Tibial artery (tissue), 4 donors: ENCODE measurements around the gene TEAD1.

Source experiments
- DNase-seq, 2 donors: peaks; one replicate each; pipeline ENCODE4 v3.0.0-alpha.2; 2019
- H3K27ac ChIP-seq, 2 donors: fragments of 200-600 bp; sonication (generic) in 1 of 2; 1 replicate in 1 of 2; 2 replicates in 1 of 2; pipeline ENCODE4 v1.5.1; 2018 to 2019; ENCODE audit warnings: mild to moderate bottlenecking in 1 of 2
- H3K27me3 ChIP-seq, 2 donors: fragments of 200-600 bp; sonication (generic) in 1 of 2; one replicate each; pipeline versions ENCODE4 v1.5.1 to v1.6.0; 2016 to 2019
- H3K36me3 ChIP-seq, 3 donors: fragments of 200-600 bp; sonication (generic) in 2 of 3; one replicate each; pipeline ENCODE4 v1.5.1; 2016 to 2019; ENCODE audit warnings: mild to moderate bottlenecking in 2 of 3
- H3K4me1 ChIP-seq, 4 donors: fragments of 200-600 bp; sonication (generic) in 2 of 4; 1 replicate in 3 of 4; 2 replicates in 1 of 4; pipeline ENCODE4 v1.5.1; 2016 to 2019
- H3K4me3 ChIP-seq, 2 donors: fragments of 200-600 bp; sonication (generic) in 1 of 2; 1 replicate in 1 of 2; 2 replicates in 1 of 2; pipeline ENCODE4 v1.5.1; 2018 to 2019; ENCODE audit warnings: mild to moderate bottlenecking in 2 of 2
- H3K9me3 ChIP-seq, 3 donors: fragments of 200-600 bp; sonication (generic) in 1 of 3; one replicate each; pipeline ENCODE4 v1.5.1; 2016 to 2019
- intact Hi-C: fragments of 100-400 bp; cut with DNase I; formaldehyde crosslinking; loops from one replicate; pipeline ENCODE4 v1.15.0; 2023; ENCODE audit warnings: low total_unique reads
- TF ChIP-seq, protein P1 (sequence below), 2 experiments: fragments of 200-600 bp in 1 of 2; fragments of 450-650 bp in 1 of 2; IDR thresholded peaks; one replicate each; pipeline ENCODE4 v1.5.1; 2017 to 2019; ENCODE audit warnings: antibody characterized with exemption in 2 of 2, mild to moderate bottlenecking in 1 of 2, moderate library complexity in 1 of 2

The TEAD1 gene

DNA sequence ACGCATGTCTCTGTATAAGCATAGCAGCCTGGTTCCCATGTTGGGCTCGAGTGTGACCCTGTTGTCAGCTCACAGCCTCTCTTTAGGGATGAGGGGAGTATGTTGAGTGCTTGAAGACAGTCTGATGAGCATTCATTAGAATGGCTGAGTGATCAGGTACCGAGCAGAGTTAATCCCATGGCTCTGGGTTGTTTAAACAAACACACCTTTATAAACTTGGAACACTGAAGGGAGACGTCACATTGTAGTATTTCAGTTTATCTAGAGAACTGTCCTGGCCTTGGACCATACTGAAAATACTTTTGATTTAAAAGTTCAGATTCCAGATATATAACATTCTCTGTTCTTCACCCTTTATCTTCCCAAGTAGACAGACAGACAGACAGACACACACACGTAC is 76.0 kb downstream of the TEAD1 start:
- Histone ChIP-seq H3K4me3 (no peak overlapping the region), H3K4me1 (peaks cover 0 to 15% (median 7%) of the 10 kb centered on the region in 4 donors)
- intact Hi-C loops: no loop called here

DNA sequence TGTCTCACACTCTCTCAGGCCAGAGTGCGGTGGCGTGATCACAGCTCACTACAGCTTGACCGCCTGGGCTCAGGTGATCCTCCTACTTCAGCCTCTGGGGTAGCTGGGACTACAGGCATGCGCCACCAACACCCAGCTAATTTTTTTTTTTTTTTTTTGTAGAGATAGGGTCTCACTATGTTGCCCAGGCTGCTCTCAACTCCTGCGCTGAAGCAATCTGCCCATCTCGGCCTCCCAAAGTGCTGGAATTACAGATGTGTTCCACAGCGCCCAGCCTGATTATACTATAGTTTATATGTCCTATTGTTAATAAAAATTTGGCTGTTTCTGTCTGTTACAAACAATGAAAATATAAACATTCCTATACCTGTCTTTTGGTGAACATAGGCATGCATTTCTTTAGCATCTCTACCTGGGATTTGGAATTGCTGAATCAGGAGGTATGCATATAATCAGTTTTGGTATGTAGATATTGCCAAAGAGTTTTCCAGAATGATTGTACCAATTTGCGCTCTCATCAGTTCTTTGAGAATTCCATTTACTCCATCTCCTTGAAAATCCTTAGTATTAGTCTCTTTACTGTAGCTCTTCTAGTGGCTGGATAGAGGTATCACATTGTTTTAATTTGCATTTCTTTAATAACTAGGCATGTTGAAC is 78.8 kb downstream of the TEAD1 start:
- H3K27ac ChIP-seq: no peak overlapping the region

More for the DNA sequence above, 76.0 kb downstream of the TEAD1 start:
- DNase-seq: no peak
- Histone ChIP-seq H3K36me3 (no peaks in the 10 kb centered on the region), H3K9me3 (no peaks in the 10 kb centered on the region), H3K27ac (no peak overlapping the region), H3K27me3 (no peaks in the 10 kb centered on the region)
- TF ChIP-seq, protein P1, sequence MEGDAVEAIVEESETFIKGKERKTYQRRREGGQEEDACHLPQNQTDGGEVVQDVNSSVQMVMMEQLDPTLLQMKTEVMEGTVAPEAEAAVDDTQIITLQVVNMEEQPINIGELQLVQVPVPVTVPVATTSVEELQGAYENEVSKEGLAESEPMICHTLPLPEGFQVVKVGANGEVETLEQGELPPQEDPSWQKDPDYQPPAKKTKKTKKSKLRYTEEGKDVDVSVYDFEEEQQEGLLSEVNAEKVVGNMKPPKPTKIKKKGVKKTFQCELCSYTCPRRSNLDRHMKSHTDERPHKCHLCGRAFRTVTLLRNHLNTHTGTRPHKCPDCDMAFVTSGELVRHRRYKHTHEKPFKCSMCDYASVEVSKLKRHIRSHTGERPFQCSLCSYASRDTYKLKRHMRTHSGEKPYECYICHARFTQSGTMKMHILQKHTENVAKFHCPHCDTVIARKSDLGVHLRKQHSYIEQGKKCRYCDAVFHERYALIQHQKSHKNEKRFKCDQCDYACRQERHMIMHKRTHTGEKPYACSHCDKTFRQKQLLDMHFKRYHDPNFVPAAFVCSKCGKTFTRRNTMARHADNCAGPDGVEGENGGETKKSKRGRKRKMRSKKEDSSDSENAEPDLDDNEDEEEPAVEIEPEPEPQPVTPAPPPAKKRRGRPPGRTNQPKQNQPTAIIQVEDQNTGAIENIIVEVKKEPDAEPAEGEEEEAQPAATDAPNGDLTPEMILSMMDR (IDR thresholded peaks at IDR 0.05): no peak

DNA sequence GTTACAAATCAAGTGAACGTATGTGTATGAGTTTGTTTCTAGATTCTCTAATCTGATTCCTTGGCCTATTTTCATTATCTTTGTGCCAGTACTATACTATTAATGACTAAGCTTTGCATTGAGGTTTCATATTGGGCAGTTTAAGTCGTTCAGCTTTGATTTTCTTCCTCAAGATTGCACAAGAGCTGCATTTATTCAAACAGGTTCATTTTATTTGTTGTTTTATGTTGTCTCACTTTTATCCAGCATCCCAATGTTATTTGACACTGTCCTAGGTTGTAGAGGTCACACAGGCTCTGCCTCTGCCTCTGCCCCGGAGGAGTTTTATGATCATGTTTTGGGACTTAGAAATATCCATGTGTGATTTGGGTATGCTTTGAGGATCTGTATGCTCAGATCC is 79.8 kb downstream of the TEAD1 start:
- H3K4me1 ChIP-seq: peaks cover 0 to 8% (median 3%) of the 10 kb centered on the region in 4 donors
- H3K9me3 ChIP-seq: no peaks in the 10 kb centered on the region
- DNase-seq: no peak
- intact Hi-C loops: no loop called here
- H3K27me3 ChIP-seq: no peaks in the 10 kb centered on the region
- H3K36me3 ChIP-seq: no peaks in the 10 kb centered on the region
- no peak overlapping the region for H3K27ac ChIP-seq
- H3K4me3 ChIP-seq: no peak overlapping the region
- TF ChIP-seq, protein P1 (IDR thresholded peaks at IDR 0.05): no peak

More for the DNA sequence above, 78.8 kb downstream of the TEAD1 start:
- Histone ChIP-seq H3K27me3 (no peaks in the 10 kb centered on the region), H3K36me3 (no peaks in the 10 kb centered on the region), H3K4me3 (no peak overlapping the region), H3K4me1 (peaks cover 0 to 8% (median 3%) of the 10 kb centered on the region in 4 donors), H3K9me3 (no peaks in the 10 kb centered on the region)
- DNase-seq: no peak
- TF ChIP-seq, protein P1 (IDR thresholded peaks at IDR 0.05): no peak
- intact Hi-C loops: no loop called here

DNA sequence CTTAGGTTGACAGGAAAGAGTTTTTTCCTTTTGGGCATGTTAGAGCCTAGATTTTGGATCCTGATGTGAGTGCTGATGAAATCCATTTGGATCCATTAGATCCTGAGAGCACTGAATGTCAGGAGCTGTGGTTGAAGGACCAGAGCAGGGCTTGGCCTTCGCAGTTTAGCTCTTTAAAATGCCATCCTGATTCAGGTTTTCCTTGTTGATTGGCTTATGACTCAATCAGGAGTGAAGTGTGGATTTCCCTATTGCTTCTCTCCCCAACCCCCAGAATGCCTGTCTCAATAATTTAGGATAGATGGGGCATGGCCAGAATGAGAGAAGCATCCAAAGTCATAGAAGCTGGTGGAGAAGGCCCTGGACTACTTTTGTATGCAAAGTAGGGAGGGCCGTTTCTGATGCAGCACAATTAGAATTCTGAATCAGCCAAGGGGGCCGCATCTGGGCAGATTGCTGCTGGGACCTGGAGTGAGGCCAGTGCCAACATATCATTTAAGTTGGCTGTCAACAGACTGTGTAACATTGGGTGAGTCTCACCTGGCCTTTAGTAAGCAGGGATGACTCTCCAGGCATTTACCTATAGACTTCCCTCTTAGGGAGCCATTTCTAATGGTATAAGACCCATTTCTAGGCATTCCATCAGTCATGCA is 80.5 kb downstream of the TEAD1 start:
- Histone ChIP-seq H3K27me3 (no peaks in the 10 kb centered on the region), H3K9me3 (no peaks in the 10 kb centered on the region), H3K4me3 (no peak overlapping the region), H3K4me1 (peaks cover 0 to 8% (median 3%) of the 10 kb centered on the region in 4 donors), H3K27ac (no peak overlapping the region), H3K36me3 (no peaks in the 10 kb centered on the region)
- intact Hi-C loops: no loop called here
- DNase-seq: no peak
- TF ChIP-seq, protein P1 (IDR thresholded peaks at IDR 0.05): no peak

DNA sequence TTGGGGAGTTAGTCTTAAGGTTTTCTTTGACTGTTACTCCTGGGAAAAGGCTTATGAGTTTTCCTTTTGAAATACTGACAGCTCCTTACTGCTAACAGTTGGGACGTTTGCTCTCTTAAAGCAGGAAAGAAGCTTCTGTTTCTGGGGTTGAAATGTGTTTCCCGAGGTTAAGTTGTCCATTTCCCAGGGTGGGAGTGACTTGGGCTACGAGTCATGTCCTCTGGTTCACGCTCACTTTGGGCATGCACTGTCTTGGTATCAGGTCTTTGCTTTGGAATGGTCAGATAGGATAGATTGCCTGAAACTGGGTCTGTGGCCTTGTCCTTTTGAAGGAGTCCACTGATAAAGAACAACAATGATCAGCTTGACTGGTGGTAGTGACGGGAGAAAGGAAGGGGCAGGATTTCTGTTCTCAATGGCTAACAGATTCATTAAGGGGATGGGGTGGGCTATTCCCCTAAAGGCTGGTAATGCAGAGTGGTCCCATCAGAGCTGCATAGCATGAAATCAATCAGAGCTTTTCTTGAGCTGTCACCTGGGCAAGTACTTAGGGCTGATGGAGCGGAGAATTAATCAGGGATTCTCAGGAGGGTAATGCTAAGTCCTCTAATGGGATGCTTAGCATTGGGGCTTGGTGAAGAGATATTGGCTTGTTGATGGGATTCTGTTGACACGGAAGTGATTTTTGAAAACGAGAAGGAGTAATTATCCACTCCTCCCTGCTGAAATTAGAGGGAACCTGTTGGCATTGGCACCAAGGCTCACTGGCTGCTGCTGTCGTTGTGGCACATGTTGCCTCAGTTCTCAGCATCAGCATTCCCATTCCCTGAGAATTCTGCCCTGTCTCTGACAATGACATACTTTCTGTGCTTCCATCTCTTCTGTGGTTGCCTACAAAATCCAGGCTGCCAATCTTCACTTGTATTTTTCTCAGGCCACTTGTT is 81.6 kb downstream of the TEAD1 start:
- Histone ChIP-seq H3K36me3 (no peaks in the 10 kb centered on the region), H3K4me1 (peaks cover 0 to 8% (median 3%) of the 10 kb centered on the region in 4 donors), H3K4me3 (no peak overlapping the region), H3K27ac (no peak overlapping the region), H3K9me3 (no peaks in the 10 kb centered on the region), H3K27me3 (no peaks in the 10 kb centered on the region)
- no peak for DNase-seq
- intact Hi-C loops: no loop called here
- TF ChIP-seq, protein P1 (IDR thresholded peaks at IDR 0.05): no peak
